Thyroid gland (tissue), 4 donors: ENCODE results near the gene FGD3. TPM values are rescaled to one million over a fixed set of nuclear protein-coding genes. Genes with fewer than 3 reads are reported as not detected.

Experiments
- DNase-seq, 2 donors: peaks; one replicate each; pipeline ENCODE4 v3.0.0-alpha.2; 2019
- H3K27ac ChIP-seq, 3 donors: fragments of 200-600 bp; sonication (generic); 1 replicate in 2 of 3; 2 replicates in 1 of 3; pipeline ENCODE4 v1.5.1; 2016 to 2019; ENCODE audit warnings: mild to moderate bottlenecking in 1 of 3, moderate library complexity in 1 of 3
- H3K27me3 ChIP-seq: fragments of 200-600 bp; sonication (generic); one replicate; pipeline ENCODE4 v1.5.1; 2019
- H3K36me3 ChIP-seq, 2 donors: fragments of 200-600 bp; sonication (generic); one replicate each; pipeline ENCODE4 v1.5.1; 2016 to 2019
- H3K4me1 ChIP-seq, 2 donors: fragments of 200-600 bp; sonication (generic); one replicate each; pipeline ENCODE4 v1.5.1; 2017 to 2019
- H3K4me3 ChIP-seq, 3 donors: fragments of 200-600 bp; sonication (generic); replicated peaks in 1 of 3; 1 replicate in 2 of 3; 2 replicates in 1 of 3; pipeline ENCODE4 v1.5.1; 2016; ENCODE audit warnings: mild to moderate bottlenecking in 1 of 3
- H3K9me3 ChIP-seq: fragments of 200-600 bp; sonication (generic); one replicate; pipeline ENCODE4 v1.5.1; 2017
- CTCF ChIP-seq, 6 experiments: fragments of 200-600 bp in 3 of 6; fragments of 450-650 bp in 3 of 6; sonication (generic) in 3 of 6; IDR thresholded peaks; one replicate each; pipeline ENCODE4 v1.5.1; 2016 to 2019; ENCODE audit warnings: antibody characterized with exemption in 6 of 6, mild to moderate bottlenecking in 2 of 6, inconsistent platforms in 1 of 6, moderate library complexity in 1 of 6
- POLR2A ChIP-seq, 2 donors: fragments of 450-650 bp; IDR thresholded peaks; one replicate each; pipeline ENCODE4 v1.6.1; 2017; ENCODE audit warnings: antibody characterized with exemption in 2 of 2, mild to moderate bottlenecking in 2 of 2, moderate library complexity in 1 of 2
- WGBS, 2 donors: methylation state at CpG; one replicate each; pipeline ENCODE4 v1.1.5; 2017; 5-methylcytosine and 5-hydroxymethylcytosine counted together
- intact Hi-C: fragments of 100-400 bp; cut with DNase I; formaldehyde crosslinking; loops from one replicate; pipeline ENCODE4 v1.15.1; 2023
- total RNA-seq, 4 donors: library from RNA; depleted of rRNA; stranded (reverse); fragments of >200 nt; gene quantifications; one replicate each; pipeline ENCODE4 v1.2.3, GENCODE V29; 2016

FGD3 gene
- total RNA-seq, 4 donors from 2014 or later, result 5.2 to 6.6 (median 5.6) TPM

GRCh38 chr9:93020771-93021670 is 73.7 kb downstream of the FGD3 start:
- WGBS, 2 donors, result 83 to 84% methylated on average over 23 to 26 of the region's 27 CpGs
- TF ChIP-seq POLR2A (IDR thresholded peaks at IDR 0.05), result no peak
- no peak for TF ChIP-seq CTCF (IDR thresholded peaks at IDR 0.05)
- H3K4me1 ChIP-seq, result peaks cover 0 to 4% of the 10 kb centered on the region in 2 donors
- peaks cover 0 to 3% of the 10 kb centered on the region in 2 donors for H3K36me3 ChIP-seq
- no peaks in the 10 kb centered on the region for H3K27me3 ChIP-seq
- no peak overlapping the region for H3K27ac ChIP-seq
- DNase-seq, result no peak
- H3K4me3 ChIP-seq, result no peak overlapping the region
- intact Hi-C loops, result no loop called here
- no peaks in the 10 kb centered on the region for H3K9me3 ChIP-seq

- Histone ChIP-seq H3K4me3 (no peak overlapping the region), H3K9me3 (no peaks in the 10 kb centered on the region), H3K27me3 (no peaks in the 10 kb centered on the region), H3K4me1 (peaks cover 0 to 4% of the 10 kb centered on the region in 2 donors), H3K27ac (no peak overlapping the region), H3K36me3 (peaks cover 0 to 3% of the 10 kb centered on the region in 2 donors)
- TF ChIP-seq POLR2A (IDR thresholded peaks at IDR 0.05) (no peak), CTCF (IDR thresholded peaks at IDR 0.05) (no peak)
- WGBS, 2 donors, result 91 to 98% methylated on average over 8 of the region's 9 CpGs
- intact Hi-C loops, result no loop called here
- DNase-seq, result no peak
Observed at GRCh38 chr9:93022066-93022465, 74.7 kb downstream of the FGD3 start.

GRCh38 chr9:93022721-93023520 is 75.6 kb downstream of the FGD3 start:
- H3K9me3 ChIP-seq, result no peaks in the 10 kb centered on the region
- H3K27ac ChIP-seq, result no peak overlapping the region
- DNase-seq, result no peak
- intact Hi-C loops, result no loop called here
- WGBS, 2 donors, result 93 to 96% methylated on average over 19 to 22 of the region's 23 CpGs
- no peaks in the 10 kb centered on the region for H3K27me3 ChIP-seq
- TF ChIP-seq POLR2A (IDR thresholded peaks at IDR 0.05) (no peak), CTCF (IDR thresholded peaks at IDR 0.05) (no peak)
- H3K36me3 ChIP-seq, result peaks cover 0 to 3% of the 10 kb centered on the region in 2 donors
- H3K4me3 ChIP-seq, result no peak overlapping the region
- H3K4me1 ChIP-seq, result peaks cover 0 to 4% of the 10 kb centered on the region in 2 donors

GRCh38 chr9:93023521-93023815 is 76.1 kb downstream of the FGD3 start:
- 72 to 83% methylated on average over 4 of the region's 4 CpGs for WGBS, 2 donors

More at GRCh38 chr9:93023521-93023815, 76.1 kb downstream of the FGD3 start:
- H3K36me3 ChIP-seq, result no peaks in the 10 kb centered on the region
- no peak for DNase-seq
- intact Hi-C loops, result no loop called here
- H3K4me1 ChIP-seq, result peaks cover 0 to 4% of the 10 kb centered on the region in 2 donors
- TF ChIP-seq CTCF (IDR thresholded peaks at IDR 0.05), result no peak
- no peak for TF ChIP-seq POLR2A (IDR thresholded peaks at IDR 0.05)
- H3K9me3 ChIP-seq, result no peaks in the 10 kb centered on the region
- no peak overlapping the region for H3K4me3 ChIP-seq
- H3K27ac ChIP-seq, result no peak overlapping the region
- no peaks in the 10 kb centered on the region for H3K27me3 ChIP-seq
